OCI-LY7 (cell line): ENCODE results near the gene ARRDC5. TPM values are rescaled to one million over a fixed set of nuclear protein-coding genes. Genes with fewer than 3 reads are reported as not detected.

Experiments
- BruUV-seq: library from RNA; stranded (reverse); fragments of 400-500 nt; replicated peaks from 2 replicates; lab custom pipeline; 2021; lab: Mats Ljungman, UMichigan
- CTCF ChIA-PET: fragments of 300-600 bp; sonication (Branson Sonifier 250); formaldehyde crosslinking; loops from one replicate; lab custom pipeline; 2022; ENCODE audit warnings: antibody characterized with exemption; ENCODE audit not compliant: unreplicated experiment; lab: Charles Lee
- POLR2A ChIA-PET: fragments of 300-600 bp; sonication (Branson Sonifier 250); formaldehyde crosslinking; loops from one replicate; lab custom pipeline; 2022; ENCODE audit warnings: antibody characterized with exemption; lab: Charles Lee
- DNase-seq: peaks from one replicate; pipeline ENCODE4 v3.0.0-alpha.2; 2015; ENCODE audit warnings: low spot score
- H2AFZ ChIP-seq: fragments of 200-600 bp; sonication (generic), shearing (Covaris generic); 2 replicates; pipeline ENCODE4 v1.6.1; 2014; ENCODE audit warnings: mild to moderate bottlenecking, antibody characterized with exemption, low read length, moderate library complexity
- H3K27ac ChIP-seq: fragments of 200-600 bp; sonication (generic); 2 replicates; pipeline ENCODE4 v1.5.1; 2014; ENCODE audit warnings: mixed run types, low read depth, mild to moderate bottlenecking, moderate library complexity, low read length, inconsistent platforms; ENCODE audit not compliant: poor library complexity, severe bottlenecking
- H3K36me3 ChIP-seq: fragments of 200-600 bp; sonication (generic); 2 replicates; pipeline ENCODE4 v1.6.1; 2014; ENCODE audit warnings: mild to moderate bottlenecking, antibody characterized with exemption, low read length, moderate library complexity, mixed read lengths; ENCODE audit not compliant: insufficient read depth
- H3K4me1 ChIP-seq: fragments of 200-600 bp; sonication (generic); 2 replicates; pipeline ENCODE4 v1.5.1; 2014; ENCODE audit warnings: mild to moderate bottlenecking, low read length; ENCODE audit not compliant: insufficient read depth, poor library complexity, severe bottlenecking
- H3K4me2 ChIP-seq: fragments of 200-600 bp; sonication (generic); 2 replicates; pipeline ENCODE4 v1.6.1; 2014; ENCODE audit warnings: mild to moderate bottlenecking, low read length
- H3K4me3 ChIP-seq: fragments of 200-600 bp; sonication (generic); 2 replicates; pipeline ENCODE4 v1.5.1; 2014; ENCODE audit warnings: mild to moderate bottlenecking, low read depth, low read length; ENCODE audit not compliant: poor library complexity, severe bottlenecking
- H3K79me2 ChIP-seq: fragments of 200-600 bp; sonication (generic); 2 replicates; pipeline ENCODE4 v1.6.1; 2016; ENCODE audit warnings: low read depth, mild to moderate bottlenecking, low read length, moderate library complexity, mixed read lengths; ENCODE audit not compliant: insufficient read depth
- H3K9me2 ChIP-seq: fragments of 200-600 bp; sonication (generic); 2 replicates; pipeline ENCODE4 v1.6.1; 2016; ENCODE audit warnings: mild to moderate bottlenecking, low read length, mixed read lengths; ENCODE audit not compliant: insufficient read depth
- H3K9me3 ChIP-seq: fragments of 200-600 bp; sonication (generic); 2 replicates; pipeline ENCODE4 v1.6.1; 2014; ENCODE audit warnings: mild to moderate bottlenecking, mixed run types, low read length, mixed read lengths
- H4K20me1 ChIP-seq: fragments of 200-600 bp; sonication (generic); 2 replicates; pipeline ENCODE4 v1.6.1; 2014; ENCODE audit warnings: mild to moderate bottlenecking, antibody characterized with exemption, low read length, moderate library complexity, mixed read lengths; ENCODE audit not compliant: insufficient read depth
- EZH2phosphoT487 ChIP-seq: fragments of 200-600 bp; sonication (generic); IDR thresholded peaks from 2 replicates; pipeline ENCODE4 v1.6.1; 2018; ENCODE audit warnings: low read depth, borderline replicate concordance, mild to moderate bottlenecking, mixed run types, antibody characterized with exemption, low read length, moderate library complexity, mixed read lengths
- intact Hi-C: fragments of 100-400 bp; cut with micrococcal nuclease; formaldehyde crosslinking; loops from one replicate; pipeline ENCODE4 v1.10.0; 2022; ENCODE audit not compliant: unreplicated experiment
- total RNA-seq, 2 experiments: library from RNA; depleted of rRNA in 1 of 2; stranded (reverse); fragments of >200 nt in 1 of 2; shearing (Covaris generic) in 1 of 2; gene quantifications; 2 replicates each; pipeline ENCODE4 v1.2.3, GENCODE V29; 2014 to 2022
- TF ChIP-seq, protein P1 (sequence below): fragments of 200-600 bp; sonication (generic); conservative IDR thresholded peaks from 2 replicates; pipeline ENCODE4 v1.5.1; 2014; ENCODE audit warnings: mild to moderate bottlenecking, antibody characterized with exemption, low read length, moderate library complexity, mixed read lengths

The ARRDC5 gene
- total RNA-seq, 2 experiments from 2014 or later: not detected

DNA sequence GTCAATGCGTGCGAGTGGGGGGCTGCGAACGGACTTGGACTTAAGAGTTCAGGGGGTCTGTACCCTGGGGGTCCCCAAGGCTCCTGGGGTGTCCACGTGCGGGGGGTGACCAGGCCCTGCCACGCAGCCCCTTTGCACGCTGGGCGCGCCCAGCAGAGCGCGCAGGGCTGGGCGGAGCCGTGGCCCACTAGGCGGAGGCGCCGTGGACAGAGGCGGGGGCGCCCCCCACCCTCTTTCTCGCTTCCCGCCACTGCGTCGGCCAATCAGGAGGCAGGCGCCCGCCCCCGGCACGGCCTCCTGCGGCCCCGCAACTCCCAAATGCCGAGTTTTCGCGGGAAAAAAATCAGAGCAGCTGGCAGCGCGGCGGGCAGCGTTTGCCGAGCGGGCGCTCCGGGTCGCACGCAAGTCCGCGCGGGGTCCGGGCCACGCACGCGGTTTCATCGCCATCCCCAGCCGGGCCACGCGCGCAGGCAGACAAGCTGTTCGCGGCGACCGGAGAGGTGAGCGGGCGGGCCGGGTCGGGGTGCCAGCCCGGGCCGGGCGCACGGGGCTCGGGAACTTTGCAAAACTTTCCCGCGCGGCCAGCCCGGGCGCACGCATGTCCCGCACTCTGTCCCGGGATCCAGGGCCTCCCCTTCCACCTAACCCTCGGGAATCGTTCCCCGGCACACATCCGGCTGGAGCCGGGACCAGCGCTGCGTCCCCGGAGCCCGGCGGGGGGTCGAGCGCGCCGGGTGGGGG, 6.6 kb upstream of the ARRDC5 start, which contains the start of gene UHRF1:
UHRF1 (plus strand) TSS at position 346 of the 741 bp plus-strand sequence. CDS start 1,385 bp downstream, outside the sequence.
- POLR2A ChIA-PET: no interaction called here

DNA sequence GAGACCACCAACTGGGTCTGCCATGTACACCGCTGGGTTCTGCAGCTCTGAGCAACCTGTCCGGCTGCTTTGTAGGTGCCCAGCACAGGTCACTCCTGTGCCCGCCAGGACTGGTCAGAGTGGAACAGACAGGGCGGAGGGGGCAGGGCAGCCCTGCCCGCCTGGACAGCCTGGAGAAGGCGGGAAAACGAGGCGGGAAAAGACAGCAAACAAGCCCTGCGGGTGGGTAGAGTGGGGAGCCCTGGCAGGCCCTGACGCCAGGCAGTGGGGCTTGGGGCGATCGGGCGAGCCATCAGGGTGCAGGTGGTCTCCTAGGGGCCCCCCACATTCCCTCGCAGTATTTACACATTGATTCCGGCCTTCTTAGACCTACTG, 6.1 kb upstream of the ARRDC5 start:
- peaks cover 36% of the 10 kb centered on the region for H3K36me3 ChIP-seq
- peak overlapping the region; percentile 55 for H3K4me2 ChIP-seq
- peak overlapping the region; percentile 97 for H3K4me3 ChIP-seq
- H4K20me1 ChIP-seq: 0 out of 2 replicates have a peak, but pooled peaks cover 11% of the 10 kb centered on the region
- intact Hi-C loops: no loop called here
- no TSS peak for BruUV-seq
- CTCF ChIA-PET: no interaction called here
- H3K9me2 ChIP-seq: no peaks in the 10 kb centered on the region
- TF ChIP-seq, protein P1, sequence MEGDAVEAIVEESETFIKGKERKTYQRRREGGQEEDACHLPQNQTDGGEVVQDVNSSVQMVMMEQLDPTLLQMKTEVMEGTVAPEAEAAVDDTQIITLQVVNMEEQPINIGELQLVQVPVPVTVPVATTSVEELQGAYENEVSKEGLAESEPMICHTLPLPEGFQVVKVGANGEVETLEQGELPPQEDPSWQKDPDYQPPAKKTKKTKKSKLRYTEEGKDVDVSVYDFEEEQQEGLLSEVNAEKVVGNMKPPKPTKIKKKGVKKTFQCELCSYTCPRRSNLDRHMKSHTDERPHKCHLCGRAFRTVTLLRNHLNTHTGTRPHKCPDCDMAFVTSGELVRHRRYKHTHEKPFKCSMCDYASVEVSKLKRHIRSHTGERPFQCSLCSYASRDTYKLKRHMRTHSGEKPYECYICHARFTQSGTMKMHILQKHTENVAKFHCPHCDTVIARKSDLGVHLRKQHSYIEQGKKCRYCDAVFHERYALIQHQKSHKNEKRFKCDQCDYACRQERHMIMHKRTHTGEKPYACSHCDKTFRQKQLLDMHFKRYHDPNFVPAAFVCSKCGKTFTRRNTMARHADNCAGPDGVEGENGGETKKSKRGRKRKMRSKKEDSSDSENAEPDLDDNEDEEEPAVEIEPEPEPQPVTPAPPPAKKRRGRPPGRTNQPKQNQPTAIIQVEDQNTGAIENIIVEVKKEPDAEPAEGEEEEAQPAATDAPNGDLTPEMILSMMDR: no peak
- TF ChIP-seq EZH2phosphoT487: no peak
- DNase-seq: no peak
- no peaks in the 10 kb centered on the region for H3K9me3 ChIP-seq
- peaks cover 39% of the 10 kb centered on the region for H3K79me2 ChIP-seq
- POLR2A ChIA-PET: no interaction called here
- peaks cover 33% of the 10 kb centered on the region for H3K4me1 ChIP-seq
- H2AFZ ChIP-seq: peak overlapping the region; percentile 26
- peak overlapping the region; percentile 80 for H3K27ac ChIP-seq

More for the DNA sequence above, 6.6 kb upstream of the ARRDC5 start, which contains the start of gene UHRF1:
- BruUV-seq: no TSS peak
- Histone ChIP-seq H3K9me3 (no peaks in the 10 kb centered on the region), H3K9me2 (no peaks in the 10 kb centered on the region), H3K36me3 (peaks cover 41% of the 10 kb centered on the region), H3K4me3 (peak within 1 kb of the TSS; percentile 97), H3K4me2 (peak within 1 kb of the TSS; percentile 96), H3K4me1 (peaks cover 33% of the 10 kb centered on the region), H3K79me2 (peaks cover 44% of the 10 kb centered on the region), H3K27ac (peak within 1 kb of the TSS; percentile 80), H4K20me1 (peaks cover 13% of the 10 kb centered on the region), H2AFZ (peak within 1 kb of the TSS; percentile 26)
- DNase-seq: peak; percentile 86
- TF ChIP-seq, protein P1: no peak
- no peak for TF ChIP-seq EZH2phosphoT487
- intact Hi-C loops: no loop called here
- CTCF ChIA-PET: no interaction called here

DNA sequence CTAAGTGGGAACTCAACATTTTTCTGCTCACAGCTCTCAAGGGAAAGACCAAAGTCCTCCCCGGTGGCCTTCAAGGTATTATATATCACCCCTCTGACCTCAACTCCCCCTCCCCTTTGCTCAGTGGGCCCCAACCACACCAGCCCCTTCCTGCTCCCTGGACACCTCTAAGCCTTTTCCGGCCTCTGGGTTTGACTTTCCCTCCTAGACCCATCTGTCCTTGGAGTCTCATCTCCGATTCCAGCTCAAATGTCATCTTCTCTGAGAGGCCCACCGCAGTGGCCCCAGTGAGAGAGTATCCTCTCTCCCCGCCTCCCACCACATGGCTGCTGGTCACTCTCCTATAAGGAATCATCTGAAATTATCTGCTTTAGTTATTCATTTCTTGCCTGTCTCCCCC, 5.7 kb upstream of the ARRDC5 start:
- no peak overlapping the region for H3K27ac ChIP-seq
- TF ChIP-seq, protein P1: no peak
- no peak for TF ChIP-seq EZH2phosphoT487
- peaks cover 32% of the 10 kb centered on the region for H3K36me3 ChIP-seq
- H4K20me1 ChIP-seq: 0 out of 2 replicates have a peak, but pooled peaks cover 11% of the 10 kb centered on the region
- H3K4me2 ChIP-seq: no peak overlapping the region
- ChIA-PET POLR2A (no interaction called here), CTCF (no interaction called here)
- intact Hi-C loops: no loop called here
- no TSS peak for BruUV-seq
- peaks cover 33% of the 10 kb centered on the region for H3K4me1 ChIP-seq
- H2AFZ ChIP-seq: no peak overlapping the region; the same call in 1 of the 2 replicates
- no peak overlapping the region for H3K4me3 ChIP-seq
- no peaks in the 10 kb centered on the region for H3K9me3 ChIP-seq
- H3K9me2 ChIP-seq: no peaks in the 10 kb centered on the region
- peaks cover 35% of the 10 kb centered on the region for H3K79me2 ChIP-seq
- no peak for DNase-seq
